Amniotic stem cell (primary cell): ENCODE measurements around the gene ANKRD42.
A peak's percentile ranks its signal among the peaks of the same experiment; 100 is the strongest.
"Not testable (repeated sequence)": the region's sequence is repeated elsewhere in the genome, so short reads cannot be mapped to it uniquely, and the experiment has no call there.

ENCODE experiments used
- DNase-seq: peaks from one replicate; lab custom pipeline; 2025; lab: John Stamatoyannopoulos, UW

The ANKRD42 gene

DNA sequence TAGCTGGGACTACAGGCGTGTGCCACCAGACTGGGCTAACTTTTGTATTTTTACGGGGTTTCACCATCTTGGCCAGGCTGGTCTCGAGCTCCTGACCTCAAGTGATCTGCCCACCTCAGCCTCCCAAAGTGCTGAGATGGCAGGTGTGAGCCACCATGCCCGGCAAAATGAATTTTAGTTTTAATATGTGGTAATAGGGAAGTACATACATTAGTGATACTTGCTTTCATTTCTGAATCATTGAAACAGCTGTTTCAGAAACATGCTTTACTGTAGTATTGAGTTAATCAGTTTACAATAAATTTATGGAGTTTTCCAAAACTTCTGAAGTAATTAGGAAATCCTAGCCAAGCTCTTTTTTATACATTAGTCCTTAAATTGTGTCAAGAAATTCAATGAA is 21.0 kb upstream of the ANKRD42 start:
- DNase-seq: no peak

DNA sequence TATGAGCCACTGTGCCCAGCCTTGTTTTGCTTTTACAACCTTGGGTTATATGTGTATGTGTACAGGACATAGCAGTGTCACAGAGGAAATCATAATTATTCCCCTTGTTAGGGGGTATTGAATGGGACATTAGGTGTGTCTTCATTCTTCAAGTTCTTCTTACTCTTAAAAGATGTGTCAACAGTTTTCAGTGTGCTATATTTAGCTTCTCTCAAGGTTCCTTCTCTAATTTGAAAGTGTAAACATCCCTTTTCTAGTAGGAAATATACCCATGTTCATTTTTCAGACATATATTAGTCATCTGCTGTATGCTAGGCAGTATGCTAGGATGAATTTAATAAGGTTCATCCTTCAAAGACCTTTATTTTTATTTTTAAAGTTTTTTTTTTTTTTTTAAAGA is 19.5 kb upstream of the ANKRD42 start:
- DNase-seq: no peak

DNA sequence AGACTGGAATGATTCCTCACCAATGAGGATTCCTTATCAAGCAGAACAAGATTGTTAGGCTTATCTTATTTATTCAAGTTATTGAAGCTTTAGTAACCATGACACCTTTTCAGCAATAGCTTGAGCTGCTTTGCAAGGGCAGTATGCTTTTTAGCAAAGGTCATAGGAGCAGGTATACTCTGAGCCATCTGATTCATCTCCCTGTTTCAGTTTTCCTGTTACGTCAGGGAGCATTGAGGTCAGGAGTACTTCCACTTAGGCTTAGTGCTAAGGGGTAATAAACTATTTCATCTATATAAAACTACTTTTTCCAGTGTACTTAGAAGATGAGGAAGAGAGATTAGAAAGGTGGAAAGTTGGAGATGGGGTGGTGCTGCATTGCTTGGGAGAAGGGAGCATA is 17.7 kb upstream of the ANKRD42 start:
- no peak for DNase-seq

DNA sequence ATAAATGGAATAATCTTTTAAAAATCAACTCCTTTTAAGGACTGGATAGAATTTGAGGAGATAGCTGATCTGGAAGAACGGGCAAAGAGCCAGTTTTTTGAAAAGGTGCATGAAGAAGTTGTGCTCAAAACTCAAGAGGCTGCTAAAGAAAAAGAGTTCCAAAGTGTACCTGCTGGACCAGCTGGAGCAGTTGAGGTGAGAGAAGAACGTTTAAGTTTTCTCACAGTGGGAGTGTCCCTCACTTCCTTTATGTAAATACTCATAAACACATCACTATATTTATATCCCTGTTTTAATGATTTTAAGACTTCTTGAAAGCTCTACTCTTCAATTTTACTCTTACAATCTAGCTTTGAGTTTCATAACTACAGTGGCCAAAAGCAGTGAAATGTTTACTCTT is 11.7 kb upstream of the ANKRD42 start:
- no peak for DNase-seq

DNA sequence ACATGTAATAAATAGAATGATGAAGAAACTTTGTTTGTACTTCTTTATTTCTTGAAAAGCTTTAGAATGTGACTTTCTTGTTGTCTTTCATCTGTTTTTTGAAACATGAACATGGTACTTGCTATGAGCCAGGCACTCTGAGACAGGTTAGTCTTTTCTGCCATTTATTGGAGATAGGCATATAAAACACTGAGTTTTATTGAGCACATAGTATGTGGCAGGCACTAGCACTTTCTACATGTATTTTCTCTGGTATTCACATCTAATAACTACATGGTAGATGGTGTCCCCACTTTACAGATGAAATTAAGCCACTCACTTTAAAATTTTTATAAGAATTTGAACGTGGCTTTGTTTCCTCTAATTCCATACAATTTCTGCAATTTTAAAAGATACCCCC is 7.7 kb upstream of the ANKRD42 start:
- no peak for DNase-seq

DNA sequence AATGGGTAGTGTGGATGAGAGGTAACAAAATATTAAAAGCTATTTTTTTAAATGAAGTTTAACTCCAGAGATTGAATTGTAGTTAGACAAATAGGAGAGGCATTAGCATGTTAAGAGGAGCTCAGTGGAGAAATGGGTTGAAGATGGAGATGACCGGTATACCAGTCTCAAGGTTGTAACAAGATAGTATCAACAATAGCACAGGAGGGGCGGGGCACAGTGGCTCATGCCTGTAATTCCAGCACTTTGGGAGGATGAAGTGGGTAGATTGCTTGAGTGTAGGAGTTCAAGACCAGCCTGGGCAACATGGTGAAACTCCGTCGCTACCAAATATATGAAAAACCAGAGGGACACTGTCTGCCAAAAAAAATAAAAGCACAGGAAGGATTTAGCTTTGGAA is 6.0 kb upstream of the ANKRD42 start:
- DNase-seq: no peak

DNA sequence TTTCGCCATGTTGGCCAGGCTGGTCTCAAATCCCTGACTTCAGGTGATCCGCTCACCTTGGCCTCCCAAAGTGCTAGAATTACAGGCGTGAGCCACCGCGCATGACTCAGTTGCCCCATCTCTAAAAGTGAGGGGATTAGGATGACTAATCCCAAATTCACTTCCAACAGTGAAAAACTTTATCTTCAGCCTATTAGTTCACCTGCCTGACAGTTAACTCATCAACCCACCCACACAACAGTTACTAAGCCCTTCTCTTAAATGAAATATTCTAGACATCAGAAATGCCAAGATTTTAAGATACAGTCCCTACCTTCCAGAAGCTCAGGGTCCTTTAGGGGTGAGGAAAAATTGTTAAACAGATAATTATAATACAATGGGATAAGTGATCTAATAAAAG is 2.0 kb upstream of the ANKRD42 start:
- DNase-seq: no peak

DNA sequence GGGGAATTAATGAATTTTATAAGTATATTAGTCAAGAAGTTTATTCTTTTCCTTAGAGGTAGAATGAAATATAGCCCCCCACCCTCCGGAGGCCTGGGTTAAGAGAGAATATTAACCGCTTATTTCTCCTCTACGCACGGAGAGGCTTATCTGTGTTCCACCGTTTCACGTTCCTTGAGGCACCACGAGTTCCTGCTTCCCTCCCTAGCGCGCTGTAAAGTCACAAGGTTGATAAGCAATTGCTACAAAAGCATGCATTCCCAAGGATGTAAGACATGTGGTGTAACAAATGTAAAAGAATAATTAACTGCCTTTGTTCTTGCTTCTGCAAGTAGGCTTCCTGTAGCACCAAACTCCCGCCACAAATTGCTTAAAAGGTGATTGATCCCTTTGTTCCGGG is 1.5 kb upstream of the ANKRD42 start:
- DNase-seq: no peak

DNA sequence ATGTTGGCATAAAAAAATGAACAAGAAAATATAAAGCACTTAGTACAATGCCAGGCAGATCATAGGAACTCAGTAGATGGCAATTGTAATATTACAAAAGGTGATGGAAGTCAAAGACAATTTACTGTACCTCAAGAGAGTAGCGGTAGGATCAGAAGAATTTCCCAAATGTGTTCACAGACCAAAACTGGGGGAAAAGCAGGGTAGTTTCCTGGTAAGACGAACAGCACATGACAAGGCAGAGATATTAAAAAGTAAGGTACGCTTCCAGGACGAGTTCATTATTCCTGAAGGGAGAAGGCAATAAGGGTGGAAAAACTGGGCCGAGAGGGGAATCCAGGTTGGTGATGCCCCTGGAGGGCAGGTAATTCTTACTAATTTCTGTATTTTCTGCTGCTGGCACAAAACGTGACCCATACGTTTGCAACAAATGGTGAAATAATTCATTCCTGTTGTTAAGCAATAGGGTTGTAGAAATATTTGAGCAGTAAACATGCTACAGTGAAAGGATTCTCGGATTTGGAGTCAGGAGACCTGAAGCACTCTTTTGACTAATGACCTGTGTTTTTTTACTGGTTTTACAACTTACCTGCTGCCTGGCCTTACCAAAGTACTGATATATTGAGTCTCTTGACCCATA is 786 bp upstream of the ANKRD42 start:
- no peak for DNase-seq

DNA sequence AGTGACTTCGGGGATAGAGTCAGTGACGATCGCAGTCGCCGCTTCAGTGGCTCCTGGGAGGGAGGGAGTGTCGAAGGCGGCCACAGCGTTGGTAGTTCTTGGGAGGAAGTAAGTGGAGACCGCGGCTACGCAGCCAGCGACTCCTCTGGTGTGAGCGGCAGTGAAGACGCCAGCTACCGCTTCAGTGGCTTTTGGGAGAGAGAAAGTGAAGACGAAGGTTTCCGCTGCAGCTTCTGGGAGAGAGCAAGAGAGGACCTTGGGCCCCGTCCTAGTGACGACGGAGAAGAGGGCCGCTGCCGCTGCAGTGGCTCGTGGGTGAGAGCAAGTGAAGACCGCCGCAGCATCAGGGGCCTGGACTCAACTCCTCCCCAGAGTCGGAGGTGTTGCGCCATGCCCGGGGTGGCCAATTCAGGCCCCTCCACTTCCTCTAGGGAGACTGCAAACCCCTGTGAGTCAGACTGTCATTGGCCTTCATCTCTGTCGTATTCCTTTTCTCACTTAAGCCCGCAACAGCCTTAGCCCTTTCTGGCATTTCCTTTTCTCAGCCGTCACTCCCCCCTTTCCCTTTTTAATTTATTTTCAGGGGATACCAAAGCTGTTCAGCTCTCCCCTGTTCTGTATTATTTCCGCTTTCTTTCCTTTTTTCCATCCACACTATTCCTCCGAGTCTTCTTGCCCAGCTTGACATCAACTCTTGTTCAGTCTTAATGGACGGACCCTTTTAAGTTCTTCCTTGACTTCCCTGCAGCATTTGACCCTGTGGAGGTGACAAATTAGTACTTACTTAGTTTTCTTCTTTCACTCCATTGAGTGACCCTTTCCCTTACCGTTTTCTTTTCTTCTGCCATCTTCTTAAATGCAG is 1.0 kb downstream of the ANKRD42 start:
- peak; percentile 28 for DNase-seq

DNA sequence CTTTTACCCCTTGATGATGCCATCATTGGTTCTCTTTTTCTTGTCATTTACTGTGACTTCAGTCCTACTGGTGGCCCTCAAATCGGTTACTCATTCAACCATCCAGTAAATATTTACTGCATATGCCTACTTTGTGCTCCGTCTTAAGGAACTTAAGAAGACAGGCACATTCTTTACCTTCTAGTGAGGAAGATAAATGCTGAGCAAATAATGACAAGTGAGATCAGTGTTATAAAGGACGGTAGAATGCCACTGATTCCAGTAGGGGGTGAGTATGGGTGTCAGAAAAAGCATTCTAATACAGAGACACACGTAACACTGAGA is 1.6 kb downstream of the ANKRD42 start:
- no peak for DNase-seq

DNA sequence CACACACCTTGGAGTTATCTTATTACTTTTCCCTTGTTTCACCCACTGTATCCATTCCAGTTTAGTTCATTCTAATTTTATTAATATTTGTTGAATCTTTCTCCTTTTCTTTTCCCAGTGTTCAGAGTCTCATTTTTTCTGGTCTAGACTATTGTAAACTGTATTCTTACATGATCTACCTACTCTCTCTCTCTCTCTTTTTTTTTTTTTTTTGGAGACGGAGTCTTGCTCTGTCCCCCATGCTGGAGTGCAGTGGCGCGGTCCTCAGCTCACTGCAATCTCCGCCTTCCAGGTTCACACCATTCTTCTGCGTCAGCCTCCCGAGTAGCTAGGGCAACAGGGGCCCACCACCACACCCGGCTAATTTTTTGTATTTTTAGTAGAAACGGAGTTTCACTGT is 2.1 kb downstream of the ANKRD42 start:
- no peak for DNase-seq

DNA sequence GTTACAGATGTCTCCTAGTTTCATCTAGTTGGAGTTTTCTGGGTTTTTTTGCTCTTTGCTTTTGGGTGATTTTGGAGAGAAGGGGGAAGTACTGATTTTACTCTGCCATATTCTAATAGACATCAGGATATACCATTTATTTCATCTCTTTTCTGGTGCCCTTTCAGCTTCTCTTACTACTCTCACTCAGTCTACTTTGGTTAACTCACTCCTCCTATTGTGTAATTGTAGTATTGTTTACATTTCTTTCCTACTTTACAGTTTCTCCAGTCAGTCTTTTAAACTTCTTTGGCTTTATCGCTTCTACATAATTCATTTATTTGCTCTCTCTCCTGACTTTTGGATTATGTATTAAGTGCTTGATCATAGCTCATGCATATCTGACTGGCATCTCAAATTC is 6.5 kb downstream of the ANKRD42 start:
- no peak for DNase-seq

DNA sequence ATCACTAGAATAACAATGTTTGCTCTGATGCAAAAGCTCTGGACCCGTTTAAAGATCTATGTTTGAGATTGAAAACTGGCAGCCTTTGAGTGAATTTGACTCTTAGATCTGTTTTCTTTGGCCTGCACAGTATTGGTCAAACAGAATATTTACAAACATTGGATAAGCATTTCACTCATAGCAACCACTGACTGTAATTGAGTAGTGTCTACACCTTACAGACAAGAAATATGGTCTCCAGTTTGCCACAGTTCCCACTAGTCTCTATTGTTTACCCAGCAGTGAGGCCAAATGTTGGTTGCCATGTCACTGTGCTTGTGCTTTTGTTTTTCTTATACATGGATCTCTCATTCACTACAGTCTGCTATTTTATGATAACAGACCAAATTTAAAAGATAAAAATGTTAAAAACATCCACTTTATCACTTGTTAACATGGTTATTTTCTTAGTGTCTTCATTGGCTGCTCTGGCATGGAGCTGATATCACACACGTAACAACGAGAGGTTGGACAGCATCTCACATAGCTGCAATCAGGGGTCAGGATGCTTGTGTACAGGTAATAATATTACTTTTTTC is 12.2 kb downstream of the ANKRD42 start:
- no peak for DNase-seq

DNA sequence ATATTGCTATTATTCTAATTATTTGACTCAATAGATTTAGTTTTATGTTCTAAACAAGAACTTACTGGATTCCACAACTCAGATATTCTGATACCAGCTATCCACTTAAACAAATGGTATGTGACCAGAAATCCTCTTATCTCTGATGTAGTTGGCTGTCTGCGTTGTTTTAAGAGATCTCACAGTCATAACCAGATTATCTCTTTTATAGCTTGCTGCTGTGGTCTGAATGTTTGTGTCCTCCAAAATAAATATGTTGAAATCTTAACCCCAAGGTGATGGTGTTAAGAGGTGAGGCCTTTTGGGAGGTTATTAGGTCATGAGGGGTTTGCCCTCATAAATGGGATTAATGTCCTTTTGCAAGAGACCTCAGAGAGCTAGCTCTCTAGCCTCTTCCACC is 12.7 kb downstream of the ANKRD42 start:
- DNase-seq: no peak

DNA sequence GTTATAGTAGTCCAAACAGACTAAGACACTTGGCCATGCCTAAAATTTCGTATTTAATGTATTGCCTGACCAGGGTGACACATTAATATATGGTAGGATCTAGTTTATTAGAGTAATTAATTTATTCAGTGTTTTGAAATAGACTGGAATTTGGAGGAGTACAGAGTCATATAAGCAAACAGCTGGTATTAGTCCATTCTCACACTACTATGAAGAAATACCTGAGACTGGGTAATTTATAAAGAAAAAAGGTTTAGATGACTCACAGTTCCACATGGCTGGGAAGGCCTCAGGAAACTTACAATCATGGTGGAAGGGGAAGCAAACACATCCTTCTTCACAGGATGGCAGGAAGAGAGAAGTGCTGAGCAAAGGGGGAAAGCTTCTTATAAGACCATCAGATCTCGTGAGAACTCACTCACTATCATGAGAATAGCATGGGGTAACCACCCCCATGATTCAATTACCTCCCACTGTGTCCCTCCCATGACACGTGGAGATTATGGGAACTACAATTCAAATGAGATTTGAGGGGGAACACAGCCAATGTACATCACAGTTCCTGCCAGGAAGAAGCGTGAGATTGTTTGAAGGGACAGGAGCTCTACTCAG is 13.4 kb downstream of the ANKRD42 start:
- DNase-seq: not testable (repeated sequence)

DNA sequence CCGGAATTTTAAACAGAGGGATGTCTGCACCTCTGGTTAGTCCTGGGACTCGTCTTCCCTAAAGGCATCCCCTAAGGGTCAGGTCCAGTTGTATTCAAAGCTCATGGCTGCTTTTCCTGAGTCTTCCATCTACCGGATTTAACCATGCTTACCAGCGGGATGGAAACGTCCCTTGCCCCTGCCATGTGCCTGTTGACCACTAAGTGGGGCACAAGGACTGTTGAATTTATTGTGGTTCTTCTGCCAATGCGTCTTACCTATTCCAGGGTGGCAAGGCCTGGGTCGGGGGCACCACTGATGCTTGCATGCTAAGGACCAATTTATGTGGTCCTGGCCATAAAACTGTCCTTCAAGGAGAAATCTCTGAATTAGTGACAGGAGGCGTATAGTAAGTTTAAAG is 25.6 kb downstream of the ANKRD42 start:
- no peak for DNase-seq

DNA sequence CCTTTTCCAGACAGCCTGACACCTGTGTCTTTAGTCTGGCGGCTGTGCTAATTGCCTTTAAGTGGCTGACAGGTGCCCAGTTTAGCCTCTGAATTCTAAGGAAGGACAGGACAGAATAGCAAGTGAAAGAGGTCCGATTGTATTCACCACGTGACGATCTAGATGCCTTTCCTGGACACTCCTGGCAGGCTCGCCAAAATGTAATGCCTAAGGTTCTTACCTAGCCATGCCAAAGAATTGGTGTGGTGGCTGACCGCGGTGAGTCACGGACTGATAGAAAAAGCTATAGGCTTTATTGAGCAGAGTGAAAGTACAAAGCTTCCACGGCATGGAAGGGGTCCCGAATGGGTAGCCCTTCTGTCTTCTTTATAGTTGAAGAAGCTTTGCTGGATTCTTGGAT is 26.7 kb downstream of the ANKRD42 start:
- DNase-seq: no peak

DNA sequence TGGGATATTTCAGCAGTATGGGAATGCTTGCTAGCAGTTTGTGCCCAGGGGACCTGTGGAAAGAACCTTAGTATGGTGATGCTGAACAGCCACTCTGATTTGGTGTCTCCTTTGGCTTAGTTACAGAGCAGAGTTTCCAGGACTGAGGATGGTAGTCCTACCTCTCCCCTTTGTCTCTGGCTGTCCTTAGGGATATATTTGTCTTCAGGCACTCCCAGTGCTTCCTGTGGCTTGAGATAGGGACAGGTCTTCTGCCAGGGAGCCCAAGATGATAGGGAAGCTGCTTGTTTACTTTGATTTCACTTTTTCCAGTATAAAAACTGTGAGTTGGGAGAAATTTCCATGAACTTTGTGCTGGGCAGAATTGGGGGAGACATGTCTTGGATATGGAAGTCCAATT is 28.2 kb downstream of the ANKRD42 start:
- no peak for DNase-seq

DNA sequence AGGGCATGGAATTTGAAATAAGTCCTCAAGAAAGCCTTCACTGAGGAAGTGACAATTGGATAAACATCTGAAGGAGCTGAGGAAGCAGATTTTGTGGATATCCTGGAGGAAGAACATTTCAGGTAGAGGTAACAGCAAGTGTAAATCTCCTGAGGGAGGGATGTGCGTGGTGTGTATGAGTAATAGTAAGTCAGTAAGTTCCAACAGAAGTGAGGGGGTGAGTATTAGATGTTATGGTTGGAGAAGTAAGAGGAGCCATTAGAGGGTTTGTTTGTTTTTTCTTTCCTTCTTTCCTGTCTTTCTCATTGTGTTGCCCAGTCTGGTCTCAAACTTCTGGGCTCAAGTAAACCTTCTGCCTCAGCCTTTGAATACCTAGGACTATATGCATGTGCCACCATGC is 29.0 kb downstream of the ANKRD42 start:
- no peak for DNase-seq

DNA sequence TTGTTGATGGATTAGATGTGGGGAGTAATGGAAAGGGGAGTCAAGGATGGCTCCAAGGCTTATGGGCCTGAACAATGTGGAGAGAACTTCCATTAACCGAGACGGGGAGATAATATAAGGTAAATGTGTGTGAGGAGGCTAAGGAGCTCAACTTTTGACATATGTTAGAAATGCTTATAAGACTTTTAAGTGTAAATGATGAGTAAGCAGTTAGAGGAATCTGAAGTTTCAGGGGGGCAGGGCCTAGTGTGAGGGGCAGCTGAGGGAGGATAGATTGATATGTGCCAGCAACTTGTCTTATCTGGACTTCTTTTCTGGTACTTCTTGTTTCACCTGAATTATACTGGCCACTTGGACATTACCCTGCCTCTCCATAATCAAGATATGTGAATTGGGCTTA is 29.9 kb downstream of the ANKRD42 start:
- DNase-seq: no peak

DNA sequence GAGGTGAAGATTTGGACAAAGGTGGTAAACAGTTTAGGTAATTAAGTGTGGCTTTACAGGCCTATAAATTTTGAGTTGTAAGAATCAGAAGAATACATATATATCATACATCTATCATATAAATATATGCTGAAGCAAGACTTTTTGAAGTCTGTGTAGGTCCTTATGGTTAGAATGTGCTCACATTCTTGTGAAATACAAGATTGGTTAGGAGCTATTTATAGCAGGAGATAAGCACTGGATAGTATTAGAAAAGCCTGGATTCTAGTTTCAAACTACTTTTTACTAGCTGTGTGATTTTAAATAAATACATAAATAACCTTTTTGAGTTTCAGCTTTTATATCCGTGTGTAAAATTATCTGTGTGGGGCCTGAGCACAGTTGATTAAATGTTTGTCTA is 42.3 kb downstream of the ANKRD42 start:
- DNase-seq: no peak

DNA sequence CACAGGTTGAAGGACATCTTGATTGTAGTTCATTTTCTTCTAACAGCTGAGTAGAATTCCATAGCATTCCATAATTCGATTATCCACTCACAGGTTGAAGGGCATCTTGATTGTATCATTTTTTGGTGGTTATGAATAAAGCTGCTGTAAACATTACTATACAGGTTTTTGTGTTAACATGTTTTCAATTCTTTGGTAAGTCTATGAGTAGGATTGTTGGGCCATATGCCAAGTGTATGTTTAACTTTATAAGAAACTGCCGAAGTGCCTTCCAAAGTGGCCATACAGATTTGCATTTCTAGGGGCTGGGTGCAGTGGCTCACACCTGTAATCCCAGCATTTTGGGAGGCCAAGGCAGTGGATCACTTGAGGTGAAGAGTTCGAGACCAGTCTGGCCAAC is 44.6 kb downstream of the ANKRD42 start:
- no peak for DNase-seq
